CD14-positive monocyte (primary cell): ENCODE measurements around the gene IMMT. TPM values are rescaled to one million over a fixed set of nuclear protein-coding genes. Genes with fewer than 3 reads are reported as not detected.

ENCODE experiments used
- DNase-seq, 3 donors: peaks; one replicate each; pipeline ENCODE4 v3.0.0-alpha.2; 2011 to 2022
- H2AFZ ChIP-seq: 2 replicates; pipeline ENCODE4 v1.6.0; 2012; ENCODE audit warnings: mild to moderate bottlenecking, low read depth, low read length, inconsistent platforms; ENCODE audit not compliant: insufficient read depth, poor library complexity, severe bottlenecking
- H3K27ac ChIP-seq, 2 donors: 1 replicate in 1 of 2; 2 replicates in 1 of 2; pipeline ENCODE4 v1.5.1; 2012 to 2013; ENCODE audit warnings: low read length in 2 of 2, control low read depth in 1 of 2, inconsistent platforms in 1 of 2, low read depth in 1 of 2, mild to moderate bottlenecking in 1 of 2
- H3K27me3 ChIP-seq, 2 donors: one replicate each; pipeline versions ENCODE4 v1.6.0 to v1.6.1; 2011 to 2013; ENCODE audit warnings: low read length in 2 of 2; ENCODE audit not compliant: control insufficient read depth in 2 of 2, insufficient read depth in 2 of 2
- H3K36me3 ChIP-seq, 2 donors: replicated peaks in 1 of 2; 1 replicate in 1 of 2; 2 replicates in 1 of 2; pipeline versions ENCODE4 v1.5.1 to v1.6.1; 2012 to 2013; ENCODE audit warnings: low read length in 2 of 2, control low read depth in 1 of 2, inconsistent platforms in 1 of 2, mild to moderate bottlenecking in 1 of 2; ENCODE audit not compliant: insufficient read depth in 2 of 2, control insufficient read depth in 1 of 2
- H3K4me1 ChIP-seq, 2 donors: 1 replicate in 1 of 2; 2 replicates in 1 of 2; pipeline versions ENCODE4 v1.5.1 to v1.6.1; 2012 to 2013; ENCODE audit warnings: low read length in 2 of 2, control low read depth in 1 of 2, inconsistent platforms in 1 of 2, mild to moderate bottlenecking in 1 of 2, moderate library complexity in 1 of 2; ENCODE audit not compliant: insufficient read depth in 2 of 2, control insufficient read depth in 1 of 2
- H3K4me2 ChIP-seq: replicated peaks from 2 replicates; pipeline ENCODE3; 2012; ENCODE audit warnings: low read length, moderate library complexity, mild to moderate bottlenecking; ENCODE audit not compliant: poor library complexity, severe bottlenecking; ENCODE audit errors: extremely low read depth
- H3K4me3 ChIP-seq, 3 experiments: fragments of 200-600 bp in 1 of 3; sonication (generic) in 1 of 3; replicated peaks in 1 of 3; 1 replicate in 2 of 3; 2 replicates in 1 of 3; pipeline ENCODE4 v1.5.1; 2011 to 2013; ENCODE audit warnings: low read length in 3 of 3, mild to moderate bottlenecking in 3 of 3, control low read depth in 2 of 3, low read depth in 2 of 3, inconsistent platforms in 1 of 3, moderate library complexity in 1 of 3
- H3K79me2 ChIP-seq: 2 replicates; pipeline ENCODE4 v1.6.0; 2012; ENCODE audit warnings: mild to moderate bottlenecking, control low read depth, inconsistent platforms, low read length, moderate library complexity; ENCODE audit not compliant: insufficient read depth
- H3K9ac ChIP-seq: 2 replicates; pipeline ENCODE4 v1.6.0; 2017; ENCODE audit warnings: low read length, mild to moderate bottlenecking; ENCODE audit not compliant: insufficient read depth, poor library complexity, severe bottlenecking
- H3K9me3 ChIP-seq, 2 donors: replicated peaks in 1 of 2; 1 replicate in 1 of 2; 2 replicates in 1 of 2; pipeline versions ENCODE4 v1.5.1 to v1.6.1; 2012 to 2013; ENCODE audit warnings: low read length in 2 of 2, control low read depth in 1 of 2; ENCODE audit not compliant: control insufficient read depth in 1 of 2, insufficient read depth in 1 of 2
- H4K20me1 ChIP-seq: 2 replicates; pipeline ENCODE4 v1.6.0; 2012; ENCODE audit warnings: mild to moderate bottlenecking, low read length, control low read depth, moderate library complexity; ENCODE audit not compliant: insufficient read depth
- H3K27ac Mint-ChIP-seq, 7 donors: one replicate each; pipeline ENCODE4 v1.8.0; 2020; ENCODE audit warnings: mild to moderate bottlenecking in 7 of 7, mixed read lengths in 7 of 7, moderate library complexity in 6 of 7, inconsistent platforms in 2 of 7
- H3K27me3 Mint-ChIP-seq, 3 donors: one replicate each; pipeline ENCODE4 v1.8.0; 2021 to 2022; ENCODE audit warnings: low read depth in 3 of 3, mild to moderate bottlenecking in 3 of 3, mixed read lengths in 3 of 3, moderate library complexity in 3 of 3, inconsistent platforms in 1 of 3
- H3K36me3 Mint-ChIP-seq, 2 donors: one replicate each; pipeline ENCODE4 v1.8.0; 2020; ENCODE audit warnings: mixed read lengths in 2 of 2, inconsistent platforms in 1 of 2, mild to moderate bottlenecking in 1 of 2
- H3K4me1 Mint-ChIP-seq: one replicate; pipeline ENCODE4 v1.8.0; 2020; ENCODE audit warnings: mild to moderate bottlenecking, mixed read lengths
- H3K4me3 Mint-ChIP-seq, 2 donors: one replicate each; pipeline ENCODE4 v1.8.0; 2020; ENCODE audit warnings: mild to moderate bottlenecking in 2 of 2, mixed read lengths in 2 of 2, moderate library complexity in 1 of 2
- H3K9me3 Mint-ChIP-seq, 7 donors: one replicate each; pipeline ENCODE4 v1.8.0; 2020 to 2022; ENCODE audit warnings: mixed read lengths in 7 of 7, mild to moderate bottlenecking in 6 of 7, moderate library complexity in 6 of 7, inconsistent platforms in 2 of 7
- WGBS: methylation state at CpG from one replicate; pipeline ENCODE4 v1.1.5; 2013; ENCODE audit warnings: missing lambda C conversion rate; ENCODE audit not compliant: insufficient coverage; 5-methylcytosine and 5-hydroxymethylcytosine counted together
- intact Hi-C, 2 donors: fragments of 100-400 bp; cut with micrococcal nuclease; formaldehyde crosslinking; loops; one replicate each; pipeline versions ENCODE4 v1.15.0 to v1.15.1; 2023
- polyA plus RNA-seq, 3 donors: library from polyadenylated mRNA; depleted of rRNA in 1 of 3; unstranded in 2 of 3; stranded (reverse) in 1 of 3; fragments of 300-500 nt in 2 of 3; fragments of >200 nt in 1 of 3; fragmentation: Illumina TruSeq in 2 of 3; gene quantifications; 1 replicate in 2 of 3; 2 replicates in 1 of 3; pipeline ENCODE4 v1.2.3, GENCODE V29; 2012 to 2021
- TF ChIP-seq, protein P1 (sequence below): fragments of 200-600 bp; IDR thresholded peaks from one replicate; pipeline ENCODE4 v1.8.0; 2022; ENCODE audit warnings: antibody characterized with exemption, mild to moderate bottlenecking

IMMT gene
- polyA plus RNA-seq, 3 donors, result 24.3 to 54.0 (median 41.2) TPM

DNA sequence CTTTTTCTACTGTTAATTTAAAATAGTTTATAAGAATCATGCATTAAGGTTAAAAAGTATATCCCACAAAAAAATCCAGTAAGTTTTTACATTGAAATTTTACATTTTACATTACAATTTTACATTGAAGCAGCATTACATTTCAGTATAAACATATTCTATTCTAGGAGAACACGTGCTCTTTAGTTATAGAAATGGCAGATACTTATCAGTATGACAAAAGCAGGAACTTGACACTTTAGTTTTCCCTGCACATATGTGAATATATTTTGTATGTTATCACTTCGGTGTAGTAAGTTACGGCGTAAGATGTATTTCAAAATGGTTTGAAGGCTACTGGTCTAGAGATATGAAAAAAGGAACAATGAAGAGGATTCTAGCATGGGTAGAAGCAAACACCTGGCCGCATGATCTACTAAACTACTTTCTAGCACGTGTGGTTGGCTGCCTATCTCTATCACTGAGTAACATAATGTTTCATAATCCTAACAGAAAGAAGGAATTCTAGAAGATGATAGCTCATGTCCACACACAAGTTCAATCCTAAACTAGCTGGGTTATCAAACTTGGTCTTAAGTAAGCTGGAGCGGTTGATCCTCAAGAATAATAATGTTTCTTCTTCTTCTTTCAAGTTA lies 5.4 kb downstream of the IMMT start:
- TF ChIP-seq, protein P1, sequence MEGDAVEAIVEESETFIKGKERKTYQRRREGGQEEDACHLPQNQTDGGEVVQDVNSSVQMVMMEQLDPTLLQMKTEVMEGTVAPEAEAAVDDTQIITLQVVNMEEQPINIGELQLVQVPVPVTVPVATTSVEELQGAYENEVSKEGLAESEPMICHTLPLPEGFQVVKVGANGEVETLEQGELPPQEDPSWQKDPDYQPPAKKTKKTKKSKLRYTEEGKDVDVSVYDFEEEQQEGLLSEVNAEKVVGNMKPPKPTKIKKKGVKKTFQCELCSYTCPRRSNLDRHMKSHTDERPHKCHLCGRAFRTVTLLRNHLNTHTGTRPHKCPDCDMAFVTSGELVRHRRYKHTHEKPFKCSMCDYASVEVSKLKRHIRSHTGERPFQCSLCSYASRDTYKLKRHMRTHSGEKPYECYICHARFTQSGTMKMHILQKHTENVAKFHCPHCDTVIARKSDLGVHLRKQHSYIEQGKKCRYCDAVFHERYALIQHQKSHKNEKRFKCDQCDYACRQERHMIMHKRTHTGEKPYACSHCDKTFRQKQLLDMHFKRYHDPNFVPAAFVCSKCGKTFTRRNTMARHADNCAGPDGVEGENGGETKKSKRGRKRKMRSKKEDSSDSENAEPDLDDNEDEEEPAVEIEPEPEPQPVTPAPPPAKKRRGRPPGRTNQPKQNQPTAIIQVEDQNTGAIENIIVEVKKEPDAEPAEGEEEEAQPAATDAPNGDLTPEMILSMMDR, result no peak
- Histone ChIP-seq H3K9me3 (no peaks in the 10 kb centered on the region), H3K9ac (no peak overlapping the region), H3K4me3 (no peak overlapping the region), H3K36me3 (peaks cover 7 to 20% of the 10 kb centered on the region in 2 donors), H4K20me1 (peaks cover 96% of the 10 kb centered on the region), H2AFZ (no peak overlapping the region), H3K4me1 (peaks cover 11 to 45% of the 10 kb centered on the region in 2 donors), H3K27me3 (no peaks in the 10 kb centered on the region), H3K27ac (peak overlapping the region in 1 of 2 donors; percentile 56), H3K4me2 (no peak overlapping the region), H3K79me2 (peaks cover 99% of the 10 kb centered on the region)
- peaks cover 12 to 51% of the 10 kb centered on the region in 2 donors for H3K36me3 Mint-ChIP-seq
- no CpG with 5 or more reads among the region's 7 CpGs for WGBS
- DNase-seq, result no peak
- H3K4me1 Mint-ChIP-seq, result peaks cover 45% of the 10 kb centered on the region
- H3K4me3 Mint-ChIP-seq, result no peak overlapping the region
- peak overlapping the region in 2 of 7 donors; percentile 0 to 2 for H3K27ac Mint-ChIP-seq
- H3K27me3 Mint-ChIP-seq, result no peaks in the 10 kb centered on the region
- intact Hi-C loops, result loop anchor here (5.0 to 10.0 kb wide), 3 partner anchors 83 to 255 kb away; partner anchors contain the start of genes POLR1A (in 2 of the 2), PTCD3 (in 2 of the 2) and KDM3A (in 1 of the 2)
- H3K9me3 Mint-ChIP-seq, result no peaks in the 10 kb centered on the region

DNA sequence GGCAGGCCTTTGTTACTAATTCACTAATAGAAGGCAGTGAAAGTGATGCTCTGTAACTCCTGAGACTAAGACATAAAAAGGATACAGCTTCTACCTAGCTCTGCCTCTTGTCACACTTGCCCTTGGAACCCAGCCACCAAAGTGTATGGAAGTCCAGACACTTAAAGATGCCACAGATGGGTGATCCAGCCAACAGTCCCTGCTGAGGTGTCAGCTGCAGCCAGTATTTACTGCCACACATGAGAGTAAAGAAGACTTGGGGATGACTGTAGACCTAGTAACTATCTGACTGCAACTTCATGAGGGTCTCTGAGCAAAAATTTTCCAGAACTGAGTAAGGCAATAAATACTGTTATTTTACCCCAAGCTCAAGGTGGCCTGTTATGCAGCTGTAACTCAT lies 8.8 kb downstream of the IMMT start:
- Histone ChIP-seq H3K4me3 (no peak overlapping the region), H3K36me3 (peaks cover 7 to 24% of the 10 kb centered on the region in 2 donors), H2AFZ (no peak overlapping the region), H3K4me1 (peaks cover 0 to 34% of the 10 kb centered on the region in 2 donors), H3K9ac (peak overlapping the region; percentile 38), H3K27ac (peak overlapping the region in 1 of 2 donors; percentile 34), H3K79me2 (peaks cover 100% of the 10 kb centered on the region), H3K27me3 (no peaks in the 10 kb centered on the region), H3K4me2 (no peak overlapping the region), H3K9me3 (no peaks in the 10 kb centered on the region), H4K20me1 (peaks cover 97% of the 10 kb centered on the region)
- Mint-ChIP-seq H3K36me3 (peaks cover 10 to 47% of the 10 kb centered on the region in 2 donors), H3K27me3 (no peaks in the 10 kb centered on the region), H3K27ac (peak overlapping the region in 6 of 7 donors; percentile 21 to 85 (median 46)), H3K9me3 (no peaks in the 10 kb centered on the region), H3K4me1 (peaks cover 27% of the 10 kb centered on the region), H3K4me3 (no peak overlapping the region)
- intact Hi-C loops, result no loop called here
- DNase-seq, result no peak
- TF ChIP-seq, protein P1, result no peak
